Activated naive CD4-positive, alpha-beta T cell treated with anti-CD3 and anti-CD28 coated beads, Interleukin-2, amount 50 U/mL, for 24 hours (primary cell): ENCODE data around the gene DACH1.

Source experiments
- H3K27ac Mint-ChIP-seq: one replicate; pipeline ENCODE4 v1.8.0; 2021; ENCODE audit warnings: mild to moderate bottlenecking, mixed read lengths
- H3K27me3 Mint-ChIP-seq: one replicate; pipeline ENCODE4 v1.8.0; 2021; ENCODE audit warnings: mixed read lengths
- H3K36me3 Mint-ChIP-seq: one replicate; pipeline ENCODE4 v1.8.0; 2021; ENCODE audit warnings: mixed read lengths
- H3K4me1 Mint-ChIP-seq: one replicate; pipeline ENCODE4 v1.8.0; 2021; ENCODE audit warnings: mixed read lengths
- H3K4me3 Mint-ChIP-seq: one replicate; pipeline ENCODE4 v1.8.0; 2021; ENCODE audit warnings: mild to moderate bottlenecking, mixed read lengths
- H3K9me3 Mint-ChIP-seq: one replicate; pipeline ENCODE4 v1.8.0; 2021; ENCODE audit warnings: mixed read lengths

DACH1 gene

DNA sequence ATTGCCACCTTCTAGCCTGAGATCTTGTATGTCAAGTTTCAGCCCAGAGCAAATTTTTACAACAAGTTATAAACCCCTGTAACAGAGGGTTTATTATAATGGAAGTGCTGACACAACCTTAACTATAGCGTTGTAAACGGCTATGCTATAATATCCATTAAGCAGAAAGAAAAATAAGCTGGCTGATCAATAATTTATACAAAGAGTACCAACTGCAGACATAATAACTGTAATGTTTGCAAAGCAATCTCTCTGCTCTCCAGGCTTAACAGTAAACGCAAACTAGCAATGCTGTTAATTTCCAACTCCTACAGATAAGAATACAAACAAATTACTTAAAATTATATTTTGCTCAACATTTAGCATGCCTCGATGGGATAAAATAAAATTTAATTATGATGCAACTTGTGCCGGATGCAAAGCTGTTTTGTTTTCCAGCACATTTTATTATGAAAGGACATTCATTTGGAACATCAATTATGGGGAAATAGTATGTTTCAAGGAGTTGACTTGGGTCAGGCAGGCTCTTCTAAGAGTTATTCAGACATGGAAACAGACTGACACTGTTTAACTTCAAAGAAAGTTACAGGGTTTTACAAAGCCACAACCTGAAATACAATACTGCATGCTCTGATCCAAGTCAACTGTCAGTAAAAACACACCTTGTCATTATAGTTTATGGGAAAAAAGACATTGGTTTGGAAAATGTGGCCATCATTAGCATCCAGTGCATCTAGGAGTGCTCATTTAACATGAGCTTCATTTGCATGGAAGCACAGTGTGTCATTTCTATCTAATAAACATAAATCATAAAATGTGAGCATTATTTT is 6.6 kb upstream of the DACH1 start:
- Mint-ChIP-seq H3K4me1 (no peaks in the 10 kb centered on the region), H3K4me3 (no peak overlapping the region), H3K9me3 (no peaks in the 10 kb centered on the region), H3K27ac (no peak overlapping the region), H3K27me3 (peaks cover 15% of the 10 kb centered on the region), H3K36me3 (no peaks in the 10 kb centered on the region)

DNA sequence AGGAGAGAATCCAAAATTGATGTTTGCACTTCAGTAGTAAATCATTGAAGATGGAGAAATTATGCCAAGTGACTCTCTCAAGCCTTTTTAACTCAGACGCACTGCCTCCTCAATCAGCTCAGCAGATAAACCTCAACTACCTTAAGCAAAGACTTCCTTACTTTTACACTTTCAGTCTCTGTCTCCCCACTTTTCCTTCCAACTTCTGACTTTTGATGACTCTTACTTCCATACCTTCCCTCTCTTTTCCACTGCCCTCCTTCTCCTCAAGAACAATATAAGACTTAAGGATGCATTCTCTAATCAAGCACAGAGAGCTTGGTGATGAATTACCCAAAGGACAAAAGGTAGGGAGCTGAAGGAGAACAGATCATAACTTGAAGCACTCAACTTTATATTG is 4.8 kb upstream of the DACH1 start:
- Mint-ChIP-seq H3K9me3 (no peaks in the 10 kb centered on the region), H3K4me1 (peaks cover 8% of the 10 kb centered on the region), H3K36me3 (no peaks in the 10 kb centered on the region), H3K27me3 (peaks cover 20% of the 10 kb centered on the region), H3K4me3 (no peak overlapping the region), H3K27ac (no peak overlapping the region)

DNA sequence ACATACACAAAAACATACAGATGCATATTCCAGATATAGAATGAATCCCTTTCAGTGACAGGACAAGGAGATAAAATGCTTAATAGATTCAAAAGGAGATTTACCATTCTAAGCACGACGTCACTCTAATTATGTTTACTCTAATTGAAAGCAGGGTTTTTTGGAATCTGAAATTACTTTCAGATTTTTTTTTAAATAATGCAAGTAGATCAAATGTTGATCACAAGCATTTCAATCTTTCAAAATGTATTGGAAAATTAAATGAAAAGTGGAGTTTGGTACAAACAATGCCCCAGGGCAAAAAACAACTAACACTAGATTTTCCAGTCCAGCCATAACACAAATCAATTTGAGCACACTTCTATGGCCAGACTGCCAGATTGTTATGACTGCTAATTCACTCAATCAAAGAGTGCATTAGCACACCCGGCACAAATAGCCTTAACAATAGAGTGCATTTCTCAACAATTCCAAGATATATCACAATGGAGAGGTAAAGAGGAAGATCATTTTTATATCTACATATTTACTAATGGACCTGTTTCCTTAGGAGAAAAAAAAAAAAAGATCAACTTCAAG is 4.3 kb upstream of the DACH1 start:
- no peak overlapping the region for H3K4me3 Mint-ChIP-seq
- H3K4me1 Mint-ChIP-seq: peaks cover 12% of the 10 kb centered on the region
- H3K27me3 Mint-ChIP-seq: peaks cover 20% of the 10 kb centered on the region

DNA sequence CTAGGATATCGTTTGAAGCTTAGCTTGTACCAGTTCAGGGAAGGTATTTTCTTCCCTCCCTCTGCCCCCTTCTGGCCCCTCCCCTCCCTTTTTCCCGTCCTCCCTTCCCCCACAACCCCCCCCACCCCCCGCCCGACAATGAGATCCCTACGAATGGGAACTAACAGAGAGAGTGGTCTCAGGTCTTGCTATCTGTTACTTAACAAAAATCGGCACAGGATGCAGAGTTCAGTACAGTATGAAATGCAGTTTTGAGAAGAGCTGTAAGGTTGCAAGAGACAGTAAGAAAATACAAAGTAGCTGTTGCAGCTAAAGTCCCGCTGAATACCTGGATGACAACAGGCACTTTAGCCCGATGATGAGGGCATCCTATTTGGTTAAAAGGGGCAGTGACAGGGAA is 3.1 kb upstream of the DACH1 start:
- Mint-ChIP-seq H3K27ac (no peak overlapping the region), H3K4me3 (no peak overlapping the region), H3K27me3 (peaks cover 22% of the 10 kb centered on the region), H3K36me3 (no peaks in the 10 kb centered on the region), H3K9me3 (no peaks in the 10 kb centered on the region), H3K4me1 (peaks cover 12% of the 10 kb centered on the region)

More for the DNA sequence above, 4.3 kb upstream of the DACH1 start:
- H3K9me3 Mint-ChIP-seq: no peaks in the 10 kb centered on the region
- no peak overlapping the region for H3K27ac Mint-ChIP-seq
- no peaks in the 10 kb centered on the region for H3K36me3 Mint-ChIP-seq

DNA sequence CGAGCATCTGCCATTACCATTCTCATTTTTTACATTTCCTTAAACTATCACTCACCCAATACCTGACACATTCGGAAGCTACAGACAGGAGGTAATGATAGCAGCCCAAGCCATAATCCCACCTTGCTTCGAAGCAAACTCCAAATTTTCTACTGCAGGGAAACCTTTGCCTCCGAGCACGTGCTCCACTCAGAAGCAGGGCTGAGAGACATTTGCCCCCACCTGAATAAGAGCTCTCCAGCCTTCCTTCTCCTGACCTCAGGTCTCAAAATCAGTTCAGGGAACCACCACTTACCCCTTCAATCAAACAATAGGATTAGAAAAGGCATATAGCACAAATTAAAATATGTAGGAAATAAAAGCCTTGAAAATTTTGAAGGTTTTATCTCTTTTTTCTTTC is 2.3 kb upstream of the DACH1 start:
- Mint-ChIP-seq H3K36me3 (no peaks in the 10 kb centered on the region), H3K9me3 (no peaks in the 10 kb centered on the region), H3K4me1 (peaks cover 20% of the 10 kb centered on the region), H3K27ac (no peak overlapping the region), H3K27me3 (peaks cover 29% of the 10 kb centered on the region), H3K4me3 (no peak overlapping the region)

DNA sequence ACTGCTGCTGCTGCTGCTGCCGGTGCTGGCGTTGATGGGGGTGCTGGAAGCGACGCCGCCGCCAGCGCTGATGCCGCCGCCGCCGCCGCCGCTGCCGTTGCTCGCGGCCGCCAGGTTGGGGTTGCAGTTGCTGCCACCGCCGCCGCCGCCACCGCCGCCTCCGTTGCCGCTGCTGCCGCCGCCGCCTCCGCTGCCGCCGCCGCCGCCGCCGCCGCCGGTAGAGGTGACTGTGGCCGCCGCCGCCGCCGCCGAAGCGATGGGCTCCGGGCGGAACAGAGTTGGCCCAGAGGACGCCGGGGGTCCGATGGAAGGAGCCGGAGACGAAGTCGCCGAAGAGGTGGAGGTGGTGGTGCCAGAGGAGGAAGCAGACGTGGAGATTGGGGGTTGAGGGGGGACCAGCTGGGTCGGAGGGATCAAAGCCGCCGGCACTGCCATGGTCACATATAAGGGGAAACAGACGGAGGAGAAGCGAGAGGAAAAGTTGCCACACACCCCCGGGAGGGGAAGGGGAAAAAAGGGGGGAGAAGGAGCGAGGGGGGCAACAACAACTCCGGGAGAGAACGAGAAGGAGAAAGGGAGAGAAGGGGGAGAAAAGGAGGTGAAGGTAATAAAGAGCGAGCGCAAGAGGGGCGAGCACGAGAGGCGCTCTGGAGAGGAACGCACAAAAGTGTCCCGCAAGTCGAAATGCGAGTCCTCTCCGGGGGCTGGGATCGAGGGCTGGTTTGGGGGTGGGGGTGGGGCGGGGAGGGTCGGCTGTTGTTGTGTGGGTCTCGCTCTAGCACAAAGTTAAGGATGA is 471 bp downstream of the DACH1 start:
- Mint-ChIP-seq H3K4me1 (peaks cover 27% of the 10 kb centered on the region), H3K4me3 (peak overlapping the region; percentile 73)

DNA sequence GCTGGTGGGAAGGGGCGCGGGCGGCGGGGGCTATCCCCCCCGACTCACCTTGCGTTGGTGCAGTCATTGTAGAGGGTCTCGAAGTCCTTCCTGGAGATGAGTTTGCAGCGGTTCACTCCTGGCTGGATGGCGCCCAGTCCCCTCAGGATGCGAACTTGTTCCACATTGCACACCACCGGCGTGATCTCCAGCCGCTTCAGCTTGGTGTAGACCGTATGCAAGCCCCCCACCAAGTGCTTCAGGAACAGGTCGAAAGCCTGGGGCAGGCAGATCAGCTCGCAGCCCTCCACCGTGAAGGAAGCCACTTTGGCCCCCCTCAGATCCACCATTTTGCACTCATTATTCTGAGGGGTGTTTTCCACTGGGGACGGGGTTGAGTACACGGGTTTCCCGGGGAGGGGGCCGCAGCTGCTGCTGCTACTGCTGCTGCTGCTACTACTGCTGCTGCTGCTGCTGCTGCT is 1.1 kb downstream of the DACH1 start:
- Mint-ChIP-seq H3K4me1 (peaks cover 27% of the 10 kb centered on the region), H3K4me3 (peak overlapping the region; percentile 71), H3K27me3 (peaks cover 40% of the 10 kb centered on the region), H3K9me3 (no peaks in the 10 kb centered on the region), H3K36me3 (no peaks in the 10 kb centered on the region), H3K27ac (no peak overlapping the region)

More for the DNA sequence above, 471 bp downstream of the DACH1 start:
- H3K36me3 Mint-ChIP-seq: no peaks in the 10 kb centered on the region
- no peaks in the 10 kb centered on the region for H3K9me3 Mint-ChIP-seq
- peaks cover 40% of the 10 kb centered on the region for H3K27me3 Mint-ChIP-seq
- no peak overlapping the region for H3K27ac Mint-ChIP-seq

DNA sequence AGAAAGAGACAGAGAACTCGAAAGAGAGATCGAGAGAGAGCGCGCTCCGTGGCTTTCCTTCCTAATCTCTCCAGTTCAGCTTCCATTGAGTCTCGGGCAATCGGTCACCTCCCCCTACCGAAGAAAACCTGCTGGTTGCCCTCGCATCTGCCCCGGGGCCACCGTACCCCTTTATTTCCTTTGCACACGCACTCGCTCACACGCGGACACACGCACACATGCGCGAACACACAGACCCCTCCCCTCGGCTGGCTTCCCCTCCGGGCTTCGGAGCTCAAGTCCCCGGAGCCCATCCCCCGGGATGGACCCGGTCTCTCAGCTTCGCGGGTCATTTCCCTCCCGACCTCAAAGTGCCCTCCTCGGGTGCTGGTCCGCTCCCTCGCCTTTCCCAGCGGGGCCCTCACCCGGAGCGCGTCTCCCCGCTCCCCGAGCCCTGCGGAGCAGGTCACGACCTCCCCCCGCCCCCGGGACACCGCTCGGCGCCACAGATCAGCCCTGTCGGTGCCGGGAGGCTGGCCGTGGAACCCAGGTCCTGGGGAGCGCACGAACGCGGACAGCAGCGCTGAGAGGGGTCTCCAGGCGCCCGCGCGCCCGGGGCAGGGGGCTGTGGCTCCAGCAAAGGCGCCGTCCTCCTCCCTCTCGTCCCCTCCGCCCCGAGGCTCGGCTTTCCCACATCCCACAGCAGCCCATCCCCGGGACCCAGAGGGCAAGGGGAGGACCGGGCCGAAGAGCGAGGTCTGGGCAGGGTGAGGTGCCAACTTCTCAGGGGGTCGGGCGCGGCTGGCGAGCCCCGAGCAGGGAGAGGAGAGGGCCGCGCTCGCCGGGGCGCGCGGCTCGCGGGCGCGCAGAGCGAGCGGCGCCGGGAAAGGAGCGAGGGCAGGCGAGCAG is 1.8 kb downstream of the DACH1 start:
- Mint-ChIP-seq H3K4me3 (peak overlapping the region; percentile 81), H3K9me3 (no peaks in the 10 kb centered on the region), H3K27ac (no peak overlapping the region), H3K36me3 (no peaks in the 10 kb centered on the region), H3K4me1 (peaks cover 27% of the 10 kb centered on the region), H3K27me3 (peaks cover 38% of the 10 kb centered on the region)

DNA sequence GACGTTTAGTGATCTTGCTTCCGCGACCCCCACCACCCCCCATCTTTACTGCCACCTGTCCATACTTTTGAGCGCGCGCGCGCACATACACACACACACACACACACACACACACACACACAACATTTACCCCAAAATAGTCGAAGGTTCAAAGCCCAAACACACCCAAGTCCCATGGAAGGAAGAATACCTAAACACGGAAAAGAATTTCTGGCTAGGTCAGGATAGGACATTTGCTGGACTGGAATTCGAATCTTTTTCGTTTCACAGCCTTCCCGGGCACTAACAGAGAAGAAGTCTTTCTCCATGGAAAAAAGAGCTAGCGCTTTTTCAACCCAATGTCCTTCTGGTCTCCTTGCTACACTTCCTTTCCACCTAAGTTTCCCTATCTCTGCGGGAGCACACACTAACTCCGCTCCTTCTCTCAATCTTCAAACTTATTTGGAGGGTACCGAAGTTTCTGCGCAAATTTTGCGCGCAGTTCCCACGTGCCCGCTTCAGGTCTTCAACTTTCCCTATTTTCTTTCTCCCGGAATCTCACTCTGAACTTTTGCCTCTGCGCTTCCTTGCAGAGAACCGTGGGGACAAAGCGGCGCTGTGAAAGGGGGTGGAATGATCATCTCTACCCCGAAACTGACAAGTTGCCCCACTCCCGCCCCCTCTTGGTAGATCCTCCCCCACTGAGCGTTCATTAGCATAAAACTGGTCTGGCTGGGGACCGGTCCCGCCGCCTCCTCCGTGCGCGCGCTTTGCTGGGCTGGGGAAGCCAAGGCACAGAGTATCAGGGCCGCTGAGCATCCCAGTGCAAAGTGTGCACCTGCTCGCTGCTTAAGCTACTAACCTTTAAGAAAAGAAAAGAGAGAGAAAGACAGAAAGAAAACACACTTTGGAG is 2.7 kb downstream of the DACH1 start:
- Mint-ChIP-seq H3K4me1 (peaks cover 27% of the 10 kb centered on the region), H3K27ac (no peak overlapping the region), H3K27me3 (peaks cover 32% of the 10 kb centered on the region), H3K36me3 (no peaks in the 10 kb centered on the region), H3K4me3 (peak overlapping the region; percentile 81), H3K9me3 (no peaks in the 10 kb centered on the region)

DNA sequence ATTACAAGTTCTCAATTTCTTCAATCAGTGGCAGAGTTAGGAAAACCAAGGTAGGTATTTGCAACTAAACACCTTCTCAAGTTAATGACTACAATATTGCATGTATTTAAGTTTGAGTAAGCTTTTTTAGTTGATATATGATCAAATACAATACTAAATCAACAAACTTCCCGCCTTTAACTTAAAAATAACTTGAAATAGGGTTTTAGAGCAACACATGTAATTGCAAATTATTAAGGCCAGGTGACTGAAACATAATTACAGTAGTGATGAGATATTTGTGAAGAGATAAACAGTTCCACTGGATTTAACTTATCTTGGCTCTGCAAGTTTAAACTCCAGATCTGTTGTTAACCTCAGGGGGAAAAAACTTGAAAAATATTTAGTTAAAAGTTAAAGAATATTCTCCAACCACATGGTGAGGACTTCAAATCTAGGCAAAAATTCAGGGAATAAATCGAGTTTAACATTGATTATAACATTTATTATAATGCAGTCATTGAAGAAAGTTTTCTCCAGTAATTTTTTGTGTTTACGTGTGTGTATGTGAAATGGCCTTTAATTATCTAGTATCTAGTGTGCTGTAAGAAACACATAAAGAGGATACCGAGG is 3.6 kb downstream of the DACH1 start:
- Mint-ChIP-seq H3K36me3 (no peaks in the 10 kb centered on the region), H3K27ac (no peak overlapping the region), H3K27me3 (peaks cover 27% of the 10 kb centered on the region), H3K4me3 (peak overlapping the region; percentile 36), H3K4me1 (peaks cover 27% of the 10 kb centered on the region), H3K9me3 (no peaks in the 10 kb centered on the region)

DNA sequence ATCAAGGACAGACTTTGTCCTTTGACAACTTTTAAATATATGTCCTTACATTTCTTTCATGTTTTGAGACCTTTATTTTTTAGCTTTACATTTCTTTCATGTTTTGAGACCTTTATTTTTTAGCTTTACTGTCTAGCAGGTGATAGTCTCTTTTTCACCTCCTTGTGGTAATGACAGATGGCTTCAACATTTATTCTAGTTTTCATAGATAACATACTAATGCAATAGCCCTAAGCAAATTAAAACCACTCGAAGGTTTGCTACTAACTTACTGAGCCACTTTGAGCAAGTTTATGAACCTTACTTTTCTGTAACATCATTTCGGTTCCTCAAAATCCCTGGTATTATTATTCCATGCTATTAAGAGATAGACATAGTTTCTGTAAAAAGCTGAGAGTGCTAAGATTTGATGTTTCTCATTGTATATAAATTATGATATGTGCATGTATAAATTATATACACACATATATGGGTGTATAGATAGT is 4.5 kb downstream of the DACH1 start:
- H3K9me3 Mint-ChIP-seq: no peaks in the 10 kb centered on the region
- no peaks in the 10 kb centered on the region for H3K36me3 Mint-ChIP-seq
- peaks cover 26% of the 10 kb centered on the region for H3K4me1 Mint-ChIP-seq
- H3K27ac Mint-ChIP-seq: no peak overlapping the region
- H3K27me3 Mint-ChIP-seq: peaks cover 24% of the 10 kb centered on the region
- no peak overlapping the region for H3K4me3 Mint-ChIP-seq

DNA sequence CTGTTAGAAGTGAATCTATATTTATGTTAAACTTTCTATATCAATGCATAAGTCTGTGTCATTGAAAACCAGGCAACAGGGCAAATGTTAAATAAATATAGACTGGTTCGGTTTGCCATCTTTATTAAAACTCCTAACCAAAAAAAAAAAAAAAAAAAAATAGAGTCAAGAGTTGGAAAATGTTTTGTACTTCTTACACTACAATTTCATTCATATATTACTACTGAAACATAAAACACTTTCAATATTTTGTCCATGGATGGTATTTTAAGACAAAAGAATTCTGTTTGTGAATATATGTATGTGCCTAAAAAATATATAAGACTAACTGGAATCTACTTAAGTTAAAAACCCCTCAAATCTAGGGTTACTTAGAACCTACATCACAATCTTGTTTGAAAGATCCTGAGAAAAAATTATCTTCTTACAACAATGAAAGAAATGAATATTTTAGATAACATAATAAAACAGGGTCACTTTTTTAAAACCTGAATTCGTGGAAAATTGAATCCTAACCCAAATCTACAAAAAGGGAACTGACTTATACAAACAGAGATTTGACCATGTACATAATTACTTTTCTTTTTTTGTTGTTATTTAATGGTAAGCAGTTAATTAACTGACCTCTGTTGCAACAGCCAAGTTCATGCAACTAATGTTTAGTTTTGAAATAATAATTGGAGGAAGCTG is 5.1 kb downstream of the DACH1 start:
- no peak overlapping the region for H3K27ac Mint-ChIP-seq
- no peaks in the 10 kb centered on the region for H3K36me3 Mint-ChIP-seq
- H3K27me3 Mint-ChIP-seq: peaks cover 19% of the 10 kb centered on the region
- H3K9me3 Mint-ChIP-seq: no peaks in the 10 kb centered on the region
- H3K4me3 Mint-ChIP-seq: no peak overlapping the region
- H3K4me1 Mint-ChIP-seq: peaks cover 20% of the 10 kb centered on the region

DNA sequence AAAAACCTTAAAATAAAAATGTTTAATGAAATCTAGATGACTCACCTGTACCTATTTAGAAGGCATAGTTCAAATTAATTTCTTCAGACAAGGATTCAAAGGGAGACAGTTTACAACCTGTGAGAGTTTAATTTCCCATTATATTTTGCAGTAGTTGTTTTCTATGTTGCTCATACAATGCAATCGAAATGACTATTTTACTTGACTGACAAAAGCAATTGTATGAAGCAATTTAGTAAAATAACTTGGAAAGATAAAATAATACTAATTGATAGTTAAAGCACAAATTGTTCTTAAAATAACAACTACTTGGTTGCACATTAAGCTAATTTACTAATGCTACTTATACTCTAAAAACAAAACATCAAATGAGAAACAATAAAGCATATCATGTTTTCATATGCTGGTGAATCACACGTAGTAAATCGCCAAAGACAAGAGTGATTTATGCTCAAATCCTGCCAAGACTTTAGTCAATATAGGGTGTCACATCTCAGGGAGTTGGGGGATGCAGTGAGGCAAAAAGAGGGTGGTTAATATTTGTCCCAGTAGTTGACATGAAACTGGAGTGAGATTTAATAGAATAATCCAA is 6.4 kb downstream of the DACH1 start:
- H3K9me3 Mint-ChIP-seq: no peaks in the 10 kb centered on the region
- H3K27ac Mint-ChIP-seq: no peak overlapping the region
- H3K36me3 Mint-ChIP-seq: no peaks in the 10 kb centered on the region
- peaks cover 18% of the 10 kb centered on the region for H3K27me3 Mint-ChIP-seq
- no peak overlapping the region for H3K4me3 Mint-ChIP-seq
- H3K4me1 Mint-ChIP-seq: peaks cover 15% of the 10 kb centered on the region
